Neural progenitor cell (in vitro differentiated cells): ENCODE measurements around the gene HMGXB4. TPM values are rescaled to one million over a fixed set of nuclear protein-coding genes. Genes with fewer than 3 reads are reported as not detected.
"Not testable (repeated sequence)": the region's sequence is repeated elsewhere in the genome, so short reads cannot be mapped to it uniquely, and the experiment has no call there.

Experiments
- DNase-seq: peaks from one replicate; pipeline ENCODE4 v3.0.0-alpha.2; 2016; ENCODE audit warnings: low spot score
- H2AFZ ChIP-seq: fragments of 200-600 bp; sonication (generic); replicated peaks from 2 replicates; pipeline ENCODE4 v1.6.1; 2016; ENCODE audit warnings: antibody characterized with exemption
- H3F3A ChIP-seq: fragments of 200-600 bp; sonication (generic); 2 replicates; pipeline ENCODE4 v1.6.1; 2016; ENCODE audit warnings: antibody characterized with exemption, low read depth
- H3K27ac ChIP-seq: fragments of 200-600 bp; sonication (generic); 2 replicates; pipeline ENCODE4 v1.5.1; 2016; ENCODE audit warnings: mild to moderate bottlenecking
- H3K27me3 ChIP-seq: fragments of 200-600 bp; sonication (generic); 2 replicates; pipeline ENCODE4 v1.6.1; 2016; ENCODE audit warnings: mild to moderate bottlenecking, moderate library complexity
- H3K36me3 ChIP-seq: fragments of 200-600 bp; sonication (generic); 2 replicates; pipeline ENCODE4 v1.5.1; 2016
- H3K4me1 ChIP-seq: fragments of 200-600 bp; sonication (generic); 2 replicates; pipeline ENCODE4 v1.6.1; 2016; ENCODE audit warnings: mixed run types
- H3K4me2 ChIP-seq: fragments of 200-600 bp; sonication (generic); 2 replicates; pipeline ENCODE4 v1.6.1; 2016
- H3K4me3 ChIP-seq: fragments of 200-600 bp; sonication (generic); 2 replicates; pipeline ENCODE4 v1.5.1; 2016
- H3K79me2 ChIP-seq: fragments of 200-600 bp; sonication (generic); 2 replicates; pipeline ENCODE4 v1.6.1; 2016; ENCODE audit warnings: low read depth
- H3K9ac ChIP-seq: fragments of 200-600 bp; sonication (generic); 2 replicates; pipeline ENCODE4 v1.6.1; 2016
- H3K9me3 ChIP-seq: fragments of 200-600 bp; sonication (generic); 2 replicates; pipeline ENCODE4 v1.5.1; 2016; ENCODE audit warnings: low read depth
- H4K20me1 ChIP-seq: fragments of 200-600 bp; sonication (generic); 2 replicates; pipeline ENCODE4 v1.6.1; 2016; ENCODE audit warnings: low read depth
- H3K27ac Mint-ChIP-seq: 3 replicates; pipeline ENCODE4 v1.8.0; 2021; ENCODE audit warnings: mixed read lengths
- H3K27me3 Mint-ChIP-seq: 2 replicates; pipeline ENCODE4 v1.8.0; 2022; ENCODE audit warnings: low read depth, mild to moderate bottlenecking, inconsistent platforms, moderate library complexity, mixed read lengths; ENCODE audit not compliant: insufficient read depth
- H3K36me3 Mint-ChIP-seq: 3 replicates; pipeline ENCODE4 v1.8.0; 2021; ENCODE audit warnings: mixed read lengths
- H3K4me1 Mint-ChIP-seq: 3 replicates; pipeline ENCODE4 v1.8.0; 2021; ENCODE audit warnings: mixed read lengths
- H3K4me3 Mint-ChIP-seq: 3 replicates; pipeline ENCODE4 v1.8.0; 2021; ENCODE audit warnings: mild to moderate bottlenecking, moderate library complexity, mixed read lengths
- H3K9me3 Mint-ChIP-seq: 3 replicates; pipeline ENCODE4 v1.8.0; 2020; ENCODE audit warnings: mixed read lengths
- CTCF ChIP-seq: fragments of 200-600 bp; sonication (generic); IDR thresholded peaks from 2 replicates; pipeline ENCODE4 v1.5.1; 2017; ENCODE audit warnings: antibody characterized with exemption, mild to moderate bottlenecking
- EZH2 ChIP-seq: fragments of 200-600 bp; sonication (generic); IDR thresholded peaks from 2 replicates; pipeline ENCODE4 v1.6.1; 2017; ENCODE audit warnings: antibody characterized with exemption, mild to moderate bottlenecking, moderate library complexity
- EZH2phosphoT487 ChIP-seq: fragments of 200-600 bp; sonication (generic); IDR thresholded peaks from 2 replicates; pipeline ENCODE4 v1.6.1; 2017; ENCODE audit warnings: antibody characterized with exemption
- total RNA-seq: library from RNA; depleted of rRNA; stranded (reverse); fragments of >200 nt; gene quantifications from 2 replicates; pipeline ENCODE4 v1.2.3, GENCODE V29; 2015; ENCODE audit warnings: low replicate concordance

HMGXB4 gene
- total RNA-seq, 1 donor from 2014 or later, result 55.9 TPM

- TF ChIP-seq CTCF (peak; percentile 99), EZH2phosphoT487 (no peak), EZH2 (no peak)
- no peaks in the 10 kb centered on the region for H3K79me2 ChIP-seq
- H3K36me3 Mint-ChIP-seq, result no peaks in the 10 kb centered on the region
Measured at GRCh38 chr22:35231585-35232084, 25.7 kb upstream of the HMGXB4 start.

GRCh38 chr22:35238749-35239148, 18.5 kb upstream of the HMGXB4 start:
- not testable (repeated sequence) for H3K4me3 ChIP-seq, H4K20me1 ChIP-seq, H3K36me3 ChIP-seq, H3K27ac Mint-ChIP-seq, DNase-seq, H3K27me3 Mint-ChIP-seq, H3F3A ChIP-seq, H3K4me1 Mint-ChIP-seq, H3K4me3 Mint-ChIP-seq, H3K36me3 Mint-ChIP-seq, H3K4me2 ChIP-seq, H2AFZ ChIP-seq, H3K4me1 ChIP-seq, H3K27ac ChIP-seq, H3K27me3 ChIP-seq, H3K9ac ChIP-seq, H3K9me3 ChIP-seq, H3K79me2 ChIP-seq
- peaks cover 29% of the 10 kb centered on the region for H3K9me3 Mint-ChIP-seq

More at GRCh38 chr22:35231585-35232084, 25.7 kb upstream of the HMGXB4 start:
- Mint-ChIP-seq H3K27me3 (no peaks in the 10 kb centered on the region), H3K4me1 (no peaks in the 10 kb centered on the region), H3K9me3 (peaks cover 7% of the 10 kb centered on the region), H3K27ac (no peak overlapping the region), H3K4me3 (no peak overlapping the region)
- DNase-seq, result peak; percentile 83
- H3K9me3 ChIP-seq, result no peaks in the 10 kb centered on the region
- H3K36me3 ChIP-seq, result no peaks in the 10 kb centered on the region
- no peak overlapping the region for H3K4me3 ChIP-seq
- no peaks in the 10 kb centered on the region for H3F3A ChIP-seq
- H3K4me2 ChIP-seq, result no peak overlapping the region
- H2AFZ ChIP-seq, result no peak overlapping the region
- no peaks in the 10 kb centered on the region for H3K4me1 ChIP-seq
- no peaks in the 10 kb centered on the region for H4K20me1 ChIP-seq
- H3K9ac ChIP-seq, result no peak overlapping the region
- no peak overlapping the region for H3K27ac ChIP-seq
- H3K27me3 ChIP-seq, result no peaks in the 10 kb centered on the region

GRCh38 chr22:35244507-35244906, 12.8 kb upstream of the HMGXB4 start:
- not testable (repeated sequence) for H3K4me3 ChIP-seq, H3K36me3 Mint-ChIP-seq, H3K4me1 ChIP-seq, H2AFZ ChIP-seq, H3K27me3 ChIP-seq, H3K36me3 ChIP-seq, H3K9me3 Mint-ChIP-seq, H3K4me2 ChIP-seq, DNase-seq, H3K4me1 Mint-ChIP-seq, H3K27ac Mint-ChIP-seq, H3K27me3 Mint-ChIP-seq, H4K20me1 ChIP-seq, H3K9me3 ChIP-seq, H3F3A ChIP-seq, H3K4me3 Mint-ChIP-seq, H3K27ac ChIP-seq, H3K79me2 ChIP-seq, H3K9ac ChIP-seq

- no peak overlapping the region for H3K4me2 ChIP-seq
- no peak overlapping the region for H3K4me3 ChIP-seq
- H2AFZ ChIP-seq, result no peak overlapping the region
- H3K9ac ChIP-seq, result no peak overlapping the region
- H3K36me3 ChIP-seq, result no peaks in the 10 kb centered on the region
- Mint-ChIP-seq H3K27ac (no peak overlapping the region), H3K4me3 (no peak overlapping the region), H3K9me3 (no peaks in the 10 kb centered on the region), H3K27me3 (no peaks in the 10 kb centered on the region), H3K4me1 (no peaks in the 10 kb centered on the region), H3K36me3 (peaks cover 6% of the 10 kb centered on the region)
- no peaks in the 10 kb centered on the region for H4K20me1 ChIP-seq
- no peaks in the 10 kb centered on the region for H3K4me1 ChIP-seq
- no peaks in the 10 kb centered on the region for H3K27me3 ChIP-seq
- no peaks in the 10 kb centered on the region for H3F3A ChIP-seq
- no peaks in the 10 kb centered on the region for H3K79me2 ChIP-seq
- no peaks in the 10 kb centered on the region for H3K9me3 ChIP-seq
- H3K27ac ChIP-seq, result no peak overlapping the region
- TF ChIP-seq EZH2phosphoT487 (no peak), CTCF (no peak), EZH2 (no peak)
- DNase-seq, result no peak
Measured at GRCh38 chr22:35250156-35250555, 7.1 kb upstream of the HMGXB4 start.
